Transverse colon (tissue), 4 donors: ENCODE data around the gene GAPVD1. TPM values are rescaled to one million over a fixed set of nuclear protein-coding genes. Genes with fewer than 3 reads are reported as not detected.

ENCODE experiments used
- DNase-seq: peaks from one replicate; pipeline ENCODE4 v3.0.0-alpha.2; 2019
- H3K27ac ChIP-seq, 4 donors: fragments of 200-600 bp; sonication (generic); 2 replicates each; pipeline ENCODE4 v1.5.1; 2016 to 2018; ENCODE audit warnings: inconsistent platforms in 4 of 4
- H3K27me3 ChIP-seq: fragments of 200-600 bp; sonication (generic); 2 replicates; pipeline ENCODE4 v1.5.1; 2017; ENCODE audit warnings: inconsistent platforms
- H3K36me3 ChIP-seq, 4 donors: fragments of 200-600 bp; sonication (generic); 2 replicates each; pipeline ENCODE4 v1.5.1; 2017 to 2019; ENCODE audit warnings: inconsistent platforms in 4 of 4
- H3K4me1 ChIP-seq, 4 donors: fragments of 200-600 bp; sonication (generic); 2 replicates each; pipeline ENCODE4 v1.5.1; 2017 to 2020; ENCODE audit warnings: inconsistent platforms in 4 of 4
- H3K4me3 ChIP-seq, 4 donors: fragments of 200-600 bp; sonication (generic); 1 replicate in 1 of 4; 2 replicates in 3 of 4; pipeline versions ENCODE4 v1.5.1 to v1.6.1; 2017 to 2019; ENCODE audit warnings: inconsistent platforms in 4 of 4
- H3K9me3 ChIP-seq, 2 donors: fragments of 200-600 bp; sonication (generic); 2 replicates each; pipeline ENCODE4 v1.5.1; 2017 to 2019; ENCODE audit warnings: inconsistent platforms in 2 of 2
- EP300 ChIP-seq: sonication (generic); formaldehyde crosslinking; IDR thresholded peaks from one replicate; pipeline ENCODE4 v1.6.1; 2017; ENCODE audit warnings: antibody characterized with exemption, low read depth
- POLR2A ChIP-seq: fragments of 450-650 bp; IDR thresholded peaks from one replicate; pipeline ENCODE4 v1.6.1; 2016; ENCODE audit warnings: antibody characterized with exemption, mild to moderate bottlenecking, moderate library complexity
- POLR2AphosphoS5 ChIP-seq, 3 donors: sonication (generic); formaldehyde crosslinking; IDR thresholded peaks; one replicate each; pipeline ENCODE4 v1.6.1; 2016; ENCODE audit warnings: antibody characterized with exemption in 3 of 3
- WGBS, 2 donors: methylation state at CpG; one replicate each; pipeline ENCODE4 v1.1.5; 2018; ENCODE audit warnings: low coverage in 1 of 2; 5-methylcytosine and 5-hydroxymethylcytosine counted together
- in situ Hi-C, 4 donors: fragments of 200-750 bp; cut with MboI; loops; one replicate each; pipeline versions ENCODE4 v1.15.0 to v1.15.1; 2017; ENCODE audit warnings: low sequenced_read_pairs in 3 of 4, low pct_ligation_motif_present in 1 of 4, low pct_unique_long_range_greater_than_20kb in 1 of 4
- intact Hi-C: fragments of 100-400 bp; cut with DNase I; formaldehyde crosslinking; loops from one replicate; pipeline ENCODE4 v1.15.1; 2023; ENCODE audit warnings: low total_unique reads
- small RNA-seq, 4 donors: library from RNA; depleted of rRNA; stranded (forward); fragments of <200 nt; gene quantifications; one replicate each; pipeline ENCODE3, GENCODE V24; 2016
- total RNA-seq, 4 donors: library from RNA; depleted of rRNA; stranded (reverse); fragments of >200 nt; gene quantifications; one replicate each; pipeline ENCODE4 v1.1.0, GENCODE V29; 2016
- TF ChIP-seq, protein P1 (sequence below), 5 experiments: fragments of 200-600 bp in 3 of 5; fragments of 450-650 bp in 2 of 5; sonication (generic) in 3 of 5; IDR thresholded peaks; 1 replicate in 2 of 5; 2 replicates in 3 of 5; pipeline ENCODE4 v1.5.1; 2016 to 2017; ENCODE audit warnings: antibody characterized with exemption in 5 of 5, inconsistent platforms in 3 of 5, mild to moderate bottlenecking in 2 of 5, moderate library complexity in 1 of 5

Gene GAPVD1
- total RNA-seq, 4 donors from 2014 or later: 27.7 to 80.4 (median 48.4) TPM

GRCh38 chr9:125413579-125413978, 152.0 kb downstream of the GAPVD1 start:
- H3K4me3 ChIP-seq: no peak overlapping the region
- in situ Hi-C loops: loop anchor here (5.0 to 25.0 kb wide), 6 partner anchors 141 to 974 kb away; no protein-coding TSS in a partner anchor
- H3K27me3 ChIP-seq: peaks cover 11% of the 10 kb centered on the region
- no peak for TF ChIP-seq POLR2AphosphoS5 (IDR thresholded peaks at IDR 0.05)
- no peak for TF ChIP-seq EP300
- TF ChIP-seq, protein P1, sequence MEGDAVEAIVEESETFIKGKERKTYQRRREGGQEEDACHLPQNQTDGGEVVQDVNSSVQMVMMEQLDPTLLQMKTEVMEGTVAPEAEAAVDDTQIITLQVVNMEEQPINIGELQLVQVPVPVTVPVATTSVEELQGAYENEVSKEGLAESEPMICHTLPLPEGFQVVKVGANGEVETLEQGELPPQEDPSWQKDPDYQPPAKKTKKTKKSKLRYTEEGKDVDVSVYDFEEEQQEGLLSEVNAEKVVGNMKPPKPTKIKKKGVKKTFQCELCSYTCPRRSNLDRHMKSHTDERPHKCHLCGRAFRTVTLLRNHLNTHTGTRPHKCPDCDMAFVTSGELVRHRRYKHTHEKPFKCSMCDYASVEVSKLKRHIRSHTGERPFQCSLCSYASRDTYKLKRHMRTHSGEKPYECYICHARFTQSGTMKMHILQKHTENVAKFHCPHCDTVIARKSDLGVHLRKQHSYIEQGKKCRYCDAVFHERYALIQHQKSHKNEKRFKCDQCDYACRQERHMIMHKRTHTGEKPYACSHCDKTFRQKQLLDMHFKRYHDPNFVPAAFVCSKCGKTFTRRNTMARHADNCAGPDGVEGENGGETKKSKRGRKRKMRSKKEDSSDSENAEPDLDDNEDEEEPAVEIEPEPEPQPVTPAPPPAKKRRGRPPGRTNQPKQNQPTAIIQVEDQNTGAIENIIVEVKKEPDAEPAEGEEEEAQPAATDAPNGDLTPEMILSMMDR (IDR thresholded peaks at IDR 0.05): no peak
- TF ChIP-seq POLR2A: no peak
- no peaks in the 10 kb centered on the region for H3K36me3 ChIP-seq
- H3K27ac ChIP-seq: no peak overlapping the region
- WGBS, 2 donors: 87 to 91% methylated on average over 3 to 8 of the region's 8 CpGs
- DNase-seq: no peak
- H3K4me1 ChIP-seq: peaks cover 0 to 4% (median 3%) of the 10 kb centered on the region in 4 donors
- intact Hi-C loops: no loop called here
- H3K9me3 ChIP-seq: no peaks in the 10 kb centered on the region

GRCh38 chr9:125415583-125416460, 154.2 kb downstream of the GAPVD1 start:
- no peak for TF ChIP-seq POLR2AphosphoS5 (IDR thresholded peaks at IDR 0.05)
- no peak for TF ChIP-seq POLR2A
- TF ChIP-seq, protein P1 (IDR thresholded peaks at IDR 0.05): no peak
- no peak for TF ChIP-seq EP300
- no peak overlapping the region for H3K4me3 ChIP-seq
- H3K27ac ChIP-seq: no peak overlapping the region
- peaks cover 0 to 2% (median 0%) of the 10 kb centered on the region in 4 donors for H3K4me1 ChIP-seq
- H3K9me3 ChIP-seq: no peaks in the 10 kb centered on the region
- in situ Hi-C loops (loop anchor here (10.0 to 25.0 kb wide), 5 partner anchors 139 to 971 kb away; no protein-coding TSS in a partner anchor), intact Hi-C loops (no loop called here)
- DNase-seq: no peak
- H3K36me3 ChIP-seq: no peaks in the 10 kb centered on the region
- no peaks in the 10 kb centered on the region for H3K27me3 ChIP-seq
- 88% methylated on average over 23 of the region's 23 CpGs; no CpG with 5 or more reads in 1 of the 2 donors for whole genome bisulfite sequencing, 2 donors

- no peak for TF ChIP-seq EP300
- no peak for TF ChIP-seq POLR2A
- no peak for TF ChIP-seq POLR2AphosphoS5 (IDR thresholded peaks at IDR 0.05)
- TF ChIP-seq, protein P1 (IDR thresholded peaks at IDR 0.05): no peak
- H3K27ac ChIP-seq: no peak overlapping the region
- no peaks in the 10 kb centered on the region for H3K9me3 ChIP-seq
- no peak overlapping the region for H3K4me3 ChIP-seq
- in situ Hi-C loops: loop anchor here (10.0 to 25.0 kb wide), 5 partner anchors 138 to 971 kb away; no protein-coding TSS in a partner anchor
- 83 to 87% methylated on average over 5 to 8 of the region's 8 CpGs for WGBS, 2 donors
- H3K36me3 ChIP-seq: no peaks in the 10 kb centered on the region
- H3K4me1 ChIP-seq: peaks cover 0 to 2% (median 0%) of the 10 kb centered on the region in 4 donors
- no peaks in the 10 kb centered on the region for H3K27me3 ChIP-seq
- intact Hi-C loops: no loop called here
- DNase-seq: no peak
Observed at GRCh38 chr9:125416517-125416916, 154.9 kb downstream of the GAPVD1 start.

Small RNAs within 50 kb of the gene (small RNA-seq; reads per million reads assigned to genes)
- gene AL354710.1: 0 reads per million in 4 donors
- gene RNU6-1020P: 0 reads per million in 4 donors

Other genes with a start within 250 kb of the GAPVD1 start
- gene SCAI, start 118.3 kb upstream of the GAPVD1 start, total RNA-seq: 10 to 100 TPM; 10.4 to 38.6 (median 13.2) TPM
- gene PPP6C, start 72.0 kb upstream of the GAPVD1 start, total RNA-seq: 10 to 100 TPM; 15.1 to 34.7 (median 29.9) TPM
- 1 to 10 TPM in 3 of 4 donors, not detected in 1; 5.2 to 8.7 (median 8.6) TPM for gene RABEPK, start 61.3 kb upstream of the GAPVD1 start, total RNA-seq
- gene HSPA5, start 20.5 kb upstream of the GAPVD1 start, total RNA-seq: 100 to 1,000 TPM in 1 of 4 donors, 10 to 100 TPM in 3; 49.8 to 115 (median 66.1) TPM